Uterus (tissue), 4 donors: ENCODE results near the gene MBP. TPM values are rescaled to one million over a fixed set of nuclear protein-coding genes. Genes with fewer than 3 reads are reported as not detected.

ENCODE experiments used
- DNase-seq, 2 donors: peaks; one replicate each; pipeline ENCODE4 v3.0.0-alpha.2; 2019 to 2020
- H3K27ac ChIP-seq, 2 donors: fragments of 200-600 bp; sonication (generic); 1 replicate in 1 of 2; 2 replicates in 1 of 2; pipeline ENCODE4 v1.5.1; 2016 to 2018
- H3K27me3 ChIP-seq, 2 donors: fragments of 200-600 bp; sonication (generic); one replicate each; pipeline ENCODE4 v1.5.1; 2018 to 2019; ENCODE audit warnings: control low read depth in 1 of 2
- H3K36me3 ChIP-seq, 2 donors: fragments of 200-600 bp; sonication (generic); one replicate each; pipeline ENCODE4 v1.5.1; 2019; ENCODE audit warnings: control low read depth in 1 of 2
- H3K4me1 ChIP-seq, 2 donors: fragments of 200-600 bp; sonication (generic); one replicate each; pipeline ENCODE4 v1.5.1; 2018 to 2019; ENCODE audit warnings: control low read depth in 1 of 2
- H3K4me3 ChIP-seq, 2 donors: fragments of 200-600 bp; sonication (generic); 1 replicate in 1 of 2; 2 replicates in 1 of 2; pipeline ENCODE4 v1.5.1; 2018 to 2019; ENCODE audit warnings: mild to moderate bottlenecking in 1 of 2
- H3K9me3 ChIP-seq, 2 donors: fragments of 200-600 bp; sonication (generic); one replicate each; pipeline ENCODE4 v1.5.1; 2019; ENCODE audit warnings: control low read depth in 1 of 2
- CTCF ChIP-seq, 4 experiments: fragments of 200-600 bp in 2 of 4; fragments of 450-650 bp in 2 of 4; sonication (generic) in 2 of 4; IDR thresholded peaks; one replicate each; pipeline ENCODE4 v1.5.1; 2016 to 2019; ENCODE audit warnings: antibody characterized with exemption in 4 of 4, mild to moderate bottlenecking in 2 of 4, moderate library complexity in 1 of 4
- POLR2A ChIP-seq, 2 donors: fragments of 450-650 bp; IDR thresholded peaks; one replicate each; pipeline ENCODE4 v1.6.1; 2016; ENCODE audit warnings: antibody characterized with exemption in 2 of 2, mild to moderate bottlenecking in 1 of 2, moderate library complexity in 1 of 2
- intact Hi-C: fragments of 100-400 bp; cut with DNase I; formaldehyde crosslinking; loops from one replicate; pipeline ENCODE4 v1.15.1; 2023; ENCODE audit warnings: low total_unique reads
- total RNA-seq, 4 donors: library from RNA; depleted of rRNA in 3 of 4; stranded (reverse); fragments of >200 nt in 3 of 4; gene quantifications; one replicate each; pipeline versions ENCODE4 v1.1.0 to v1.2.4, GENCODE V29; 2014 to 2023
- donor health status: DM: yes; HTN: yes; CAD: no.

Gene MBP
- total RNA-seq, 4 donors from 2014 or later = 12.1 to 52.2 (median 19.8) TPM

GRCh38 chr18:77025831-77026363 is 106.7 kb downstream of the MBP start:
- no peak overlapping the region for H3K27ac ChIP-seq
- no peak for TF ChIP-seq CTCF (IDR thresholded peaks at IDR 0.05)
- TF ChIP-seq POLR2A (IDR thresholded peaks at IDR 0.05) = no peak
- intact Hi-C loops = no loop called here

GRCh38 chr18:77025123-77025522 is 107.5 kb downstream of the MBP start:
- no peak overlapping the region for H3K4me3 ChIP-seq
- no peak overlapping the region for H3K27ac ChIP-seq
- H3K36me3 ChIP-seq = no peaks in the 10 kb centered on the region
- TF ChIP-seq POLR2A (IDR thresholded peaks at IDR 0.05) (no peak), CTCF (IDR thresholded peaks at IDR 0.05) (no peak)
- no peaks in the 10 kb centered on the region for H3K27me3 ChIP-seq
- intact Hi-C loops = no loop called here
- no peaks in the 10 kb centered on the region for H3K9me3 ChIP-seq
- no peak for DNase-seq
- no peaks in the 10 kb centered on the region for H3K4me1 ChIP-seq

More at GRCh38 chr18:77025831-77026363, 106.7 kb downstream of the MBP start:
- Histone ChIP-seq H3K4me1 (no peaks in the 10 kb centered on the region), H3K9me3 (no peaks in the 10 kb centered on the region), H3K27me3 (no peaks in the 10 kb centered on the region), H3K4me3 (no peak overlapping the region), H3K36me3 (no peaks in the 10 kb centered on the region)
- no peak for DNase-seq

GRCh38 chr18:77024476-77024875 is 108.1 kb downstream of the MBP start:
- intact Hi-C loops = no loop called here
- TF ChIP-seq POLR2A (IDR thresholded peaks at IDR 0.05) (no peak), CTCF (IDR thresholded peaks at IDR 0.05) (no peak)
- Histone ChIP-seq H3K4me3 (no peak overlapping the region), H3K4me1 (no peaks in the 10 kb centered on the region), H3K9me3 (no peaks in the 10 kb centered on the region), H3K27ac (no peak overlapping the region), H3K36me3 (no peaks in the 10 kb centered on the region), H3K27me3 (no peaks in the 10 kb centered on the region)
- DNase-seq = no peak

- H3K4me1 ChIP-seq = no peaks in the 10 kb centered on the region
- intact Hi-C loops = no loop called here
- H3K27me3 ChIP-seq = no peaks in the 10 kb centered on the region
- H3K9me3 ChIP-seq = no peaks in the 10 kb centered on the region
- H3K36me3 ChIP-seq = no peaks in the 10 kb centered on the region
- H3K27ac ChIP-seq = no peak overlapping the region
- H3K4me3 ChIP-seq = no peak overlapping the region
- TF ChIP-seq CTCF (IDR thresholded peaks at IDR 0.05) (no peak), POLR2A (IDR thresholded peaks at IDR 0.05) (no peak)
- no peak for DNase-seq
These were observed 109.3 kb downstream of the MBP start for GRCh38 chr18:77023102-77023782.

- no peak overlapping the region for H3K27ac ChIP-seq
- no peaks in the 10 kb centered on the region for H3K4me1 ChIP-seq
- no peaks in the 10 kb centered on the region for H3K36me3 ChIP-seq
- H3K4me3 ChIP-seq = no peak overlapping the region
- H3K27me3 ChIP-seq = no peaks in the 10 kb centered on the region
- H3K9me3 ChIP-seq = no peaks in the 10 kb centered on the region
- TF ChIP-seq POLR2A (IDR thresholded peaks at IDR 0.05) (no peak), CTCF (IDR thresholded peaks at IDR 0.05) (no peak)
- DNase-seq = no peak
- intact Hi-C loops = no loop called here
These were observed 110.0 kb downstream of the MBP start for GRCh38 chr18:77022556-77022955.
